ENCODE results near the gene DUOX1. TPM values are rescaled to one million over a fixed set of nuclear protein-coding genes. Genes with fewer than 3 reads are reported as not detected.

Gene DUOX1
- total and polyA plus RNA-seq, 7 experiments from 2014 or later: 0.05 to 2.0 (median 0.76) TPM; not detected in 3

DNA sequence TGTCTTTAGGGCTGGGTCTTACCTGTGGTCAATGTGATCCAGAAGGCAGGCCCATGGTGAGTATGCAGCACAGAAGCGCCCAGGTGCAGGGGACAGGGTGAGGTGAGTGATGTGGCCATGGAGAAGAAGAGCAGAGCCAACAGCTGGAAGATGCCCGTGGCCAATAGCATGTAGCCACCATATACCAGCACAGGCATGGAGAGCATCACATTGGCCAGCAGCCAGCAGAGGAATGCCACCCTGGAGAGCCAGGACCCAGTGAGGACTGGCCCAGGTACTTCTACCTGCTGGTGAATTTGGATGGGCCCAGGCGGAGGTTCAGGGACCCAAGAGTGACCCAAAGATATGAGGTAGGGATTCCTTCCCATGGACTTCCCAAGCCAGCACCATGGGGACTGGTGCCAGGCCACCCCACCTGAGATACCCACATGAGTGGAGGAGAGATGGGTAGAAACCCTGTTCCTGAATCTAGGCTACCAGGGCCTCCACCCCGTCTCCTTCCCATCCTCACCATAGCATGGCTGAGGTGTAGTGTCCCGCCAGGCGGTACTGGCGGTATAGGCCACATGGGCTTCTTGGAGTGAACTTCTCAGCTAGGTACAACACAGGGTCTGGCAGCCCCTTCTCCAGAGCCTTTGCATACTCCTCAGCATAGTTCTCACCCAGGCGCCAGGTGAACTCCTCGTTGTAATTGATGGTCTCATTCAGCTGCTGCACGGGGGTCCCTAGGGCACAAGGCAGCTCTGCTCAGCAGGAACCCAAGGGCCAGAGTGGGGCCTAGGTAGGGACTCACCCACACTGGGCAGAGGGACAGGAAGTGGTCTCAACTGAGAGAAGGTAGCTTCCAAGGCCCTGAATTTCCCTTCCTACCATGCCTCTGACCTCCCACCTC is 9.5 kb upstream of the DUOX1 start:
- Mint-ChIP-seq H3K4me1 (peaks cover 15 to 26% (median 18%) of the 10 kb centered on the region in 7 donors), H3K36me3 (peaks cover 0 to 2% (median 0%) of the 10 kb centered on the region in 5 donors), H3K9me3 (no peaks in the 10 kb centered on the region), H3K27me3 (peaks cover 53 to 74% (median 54%) of the 10 kb centered on the region in 5 donors), H3K4me3 (no peak overlapping the region), H3K27ac (peak overlapping the region in 2 of 9 donors; percentile 34 to 52)
- ATAC-seq (no peak), DNase-seq (no peak)
- Histone ChIP-seq H3K27me3 (ENCODE audit: control insufficient read depth in 2 of 2, insufficient read depth in 2 of 2, low read length in 2 of 2) (peaks cover 0 to 14% of the 10 kb centered on the region in 2 donors), H3K36me3 (ENCODE audit: control insufficient read depth in 2 of 3, insufficient read depth in 3 of 3, low read length in 3 of 3) (no peaks in the 10 kb centered on the region), H3K4me1 (ENCODE audit: control insufficient read depth in 2 of 2, insufficient read depth in 2 of 2, low read length in 2 of 2) (peaks cover 0 to 18% of the 10 kb centered on the region in 2 donors), H3K4me3 (ENCODE audit: low read length) (no peak overlapping the region), H3K9me3 (ENCODE audit: control insufficient read depth in 2 of 3, low read length in 3 of 3) (no peaks in the 10 kb centered on the region), H3K27ac (ENCODE audit: low read depth, low read length) (no peak overlapping the region)
- ChIA-PET CTCF (no interaction called here), POLR2A (no interaction called here)
- intact Hi-C loops (cut with micrococcal nuclease): loop anchor here (10.0 kb wide), 2 partner anchors 84 to 494 kb away; no protein-coding TSS in a partner anchor

DNA sequence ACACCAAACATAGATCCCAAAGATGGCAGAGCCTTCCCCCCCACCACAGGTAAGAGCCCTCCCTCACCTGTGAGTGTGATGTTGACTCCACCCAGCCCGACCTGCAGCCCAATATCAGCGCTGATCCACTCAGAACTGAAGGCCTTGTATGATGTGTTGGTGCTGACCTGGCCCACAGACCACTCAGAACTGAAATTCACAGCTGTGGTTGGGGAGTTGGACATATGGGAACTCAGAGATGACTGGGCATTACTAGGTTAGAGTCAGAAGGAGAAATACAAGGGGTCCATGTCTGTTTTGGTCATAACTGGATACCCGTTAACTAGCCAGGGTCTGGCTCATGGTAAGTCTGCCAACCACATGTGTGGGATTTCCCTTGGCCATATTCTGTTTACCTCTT is 8.8 kb upstream of the DUOX1 start:
- H3K27ac Mint-ChIP-seq: peak overlapping the region in 2 of 9 donors; percentile 34 to 52
- POLR2A ChIA-PET: no interaction called here
- no peak overlapping the region for H3K27ac ChIP-seq (ENCODE audit: low read depth, low read length)

DNA sequence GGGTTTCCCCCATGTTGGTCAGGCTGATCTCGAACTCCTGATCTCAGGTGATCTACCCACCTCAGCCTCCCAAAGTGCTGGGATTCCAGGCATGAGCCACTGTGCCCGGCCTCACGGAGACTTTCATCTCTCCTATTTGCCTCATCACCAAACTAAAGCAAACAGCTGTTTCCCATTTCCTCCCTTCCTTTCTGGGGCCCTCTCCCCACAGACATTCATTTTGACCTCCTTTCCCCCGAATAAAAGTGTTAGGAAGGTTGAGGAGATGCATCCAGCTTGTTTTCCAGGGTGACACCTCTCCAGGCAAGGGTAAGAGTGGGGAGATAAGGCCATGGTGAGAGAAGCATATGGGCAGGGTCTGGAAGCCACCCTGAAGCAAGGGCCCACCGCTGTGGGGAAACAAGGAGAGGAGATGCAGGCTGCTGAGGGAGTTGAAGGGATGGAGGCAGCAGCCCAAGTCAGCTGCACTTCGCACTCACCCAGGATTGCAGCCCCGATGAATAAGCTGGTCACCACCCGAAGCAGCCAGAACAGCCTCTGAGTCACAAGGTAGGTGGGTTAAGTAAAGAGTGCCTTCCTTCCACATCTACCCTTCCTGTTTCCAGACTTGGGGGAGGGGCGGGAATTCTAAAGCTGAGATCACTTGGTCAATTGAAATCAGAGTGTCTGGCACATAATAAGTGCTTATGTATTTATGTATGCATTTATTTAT is 7.9 kb upstream of the DUOX1 start:
- ChIA-PET POLR2A (no interaction called here), CTCF (interaction anchor here (0.6 to 1.3 kb wide), 3 partner anchors 9 to 612 kb away, joined by 3 to 5 read pairs (median 4); no protein-coding TSS in a partner anchor)
- DNase-seq (no peak), ATAC-seq (no peak)
- peaks cover 0 to 2% (median 0%) of the 10 kb centered on the region in 11 donors for H3K9me3 Mint-ChIP-seq
- Histone ChIP-seq H3K27me3 (ENCODE audit: control insufficient read depth in 2 of 2, insufficient read depth in 2 of 2, low read length in 2 of 2) (peaks cover 0 to 15% of the 10 kb centered on the region in 2 donors), H3K4me3 (ENCODE audit: low read length) (no peak overlapping the region), H3K4me1 (ENCODE audit: control insufficient read depth in 2 of 2, insufficient read depth in 2 of 2, low read length in 2 of 2) (peaks cover 0 to 11% of the 10 kb centered on the region in 2 donors), H3K27ac (ENCODE audit: low read depth, low read length) (no peak overlapping the region), H3K9me3 (ENCODE audit: control insufficient read depth in 2 of 3, low read length in 3 of 3) (no peaks in the 10 kb centered on the region), H3K36me3 (ENCODE audit: control insufficient read depth in 2 of 3, insufficient read depth in 3 of 3, low read length in 3 of 3) (no peaks in the 10 kb centered on the region)
- intact Hi-C loops (cut with micrococcal nuclease): loop anchor here (10.0 kb wide), 2 partner anchors 83 to 493 kb away; no protein-coding TSS in a partner anchor
- H3K4me1 Mint-ChIP-seq: peaks cover 10 to 16% (median 13%) of the 10 kb centered on the region in 7 donors
- peaks cover 0 to 2% (median 0%) of the 10 kb centered on the region in 5 donors for H3K36me3 Mint-ChIP-seq
- no peak overlapping the region for H3K27ac Mint-ChIP-seq
- no peak overlapping the region for H3K4me3 Mint-ChIP-seq
- peaks cover 51 to 73% (median 54%) of the 10 kb centered on the region in 5 donors for H3K27me3 Mint-ChIP-seq

More for the DNA sequence above, 8.8 kb upstream of the DUOX1 start:
- ATAC-seq: no peak
- intact Hi-C loops (cut with micrococcal nuclease): loop anchor here (10.0 kb wide), 2 partner anchors 84 to 494 kb away; no protein-coding TSS in a partner anchor
- no peak overlapping the region for H3K4me3 ChIP-seq (ENCODE audit: low read length)
- no peak for DNase-seq
- Mint-ChIP-seq H3K4me1 (peaks cover 13 to 21% (median 18%) of the 10 kb centered on the region in 7 donors), H3K9me3 (no peaks in the 10 kb centered on the region), H3K4me3 (no peak overlapping the region), H3K27me3 (peaks cover 53 to 74% (median 54%) of the 10 kb centered on the region in 5 donors), H3K36me3 (peaks cover 0 to 2% (median 0%) of the 10 kb centered on the region in 5 donors)
- H3K36me3 ChIP-seq (ENCODE audit: control insufficient read depth in 2 of 3, insufficient read depth in 3 of 3, low read length in 3 of 3): no peaks in the 10 kb centered on the region
- no peaks in the 10 kb centered on the region for H3K9me3 ChIP-seq (ENCODE audit: control insufficient read depth in 2 of 3, low read length in 3 of 3)
- CTCF ChIA-PET: interaction anchor here (0.6 to 1.3 kb wide), 3 partner anchors 10 to 611 kb away, joined by 3 to 5 read pairs (median 4); no protein-coding TSS in a partner anchor
- H3K4me1 ChIP-seq (ENCODE audit: control insufficient read depth in 2 of 2, insufficient read depth in 2 of 2, low read length in 2 of 2): peaks cover 0 to 18% of the 10 kb centered on the region in 2 donors
- H3K27me3 ChIP-seq (ENCODE audit: control insufficient read depth in 2 of 2, insufficient read depth in 2 of 2, low read length in 2 of 2): peaks cover 0 to 11% of the 10 kb centered on the region in 2 donors

DNA sequence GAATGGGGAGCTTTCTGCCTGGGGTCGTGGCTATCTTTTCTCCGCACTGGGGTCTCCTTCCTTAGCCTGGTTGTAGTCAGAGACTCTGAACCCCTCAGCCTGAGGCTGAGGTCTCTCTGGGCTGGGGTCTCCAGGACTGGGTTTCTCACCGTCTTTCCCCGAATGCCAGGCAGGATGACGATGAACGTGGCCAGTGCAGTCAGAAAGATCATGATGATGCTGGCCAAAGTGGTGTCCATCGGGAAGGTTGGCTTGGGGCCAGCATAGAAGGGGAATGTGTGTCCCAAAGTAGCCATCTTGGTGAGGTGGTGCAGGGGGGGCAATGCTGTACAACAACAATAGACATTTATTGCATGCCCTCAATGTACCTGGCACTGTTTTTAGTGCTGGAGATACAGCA is 7.1 kb upstream of the DUOX1 start:
- no peaks in the 10 kb centered on the region for H3K36me3 ChIP-seq (ENCODE audit: control insufficient read depth in 2 of 3, insufficient read depth in 3 of 3, low read length in 3 of 3)
- H3K4me1 ChIP-seq (ENCODE audit: control insufficient read depth in 2 of 2, insufficient read depth in 2 of 2, low read length in 2 of 2): peaks cover 0 to 2% of the 10 kb centered on the region in 2 donors
- intact Hi-C loops (cut with micrococcal nuclease): loop anchor here (10.0 kb wide), 2 partner anchors 82 to 492 kb away; no protein-coding TSS in a partner anchor
- ChIA-PET POLR2A (no interaction called here), CTCF (no interaction called here)
- no peak overlapping the region for H3K4me3 Mint-ChIP-seq
- no peak overlapping the region for H3K27ac ChIP-seq (ENCODE audit: low read depth, low read length)
- H3K4me1 Mint-ChIP-seq: peaks cover 4 to 8% (median 6%) of the 10 kb centered on the region in 7 donors
- no peaks in the 10 kb centered on the region for H3K36me3 Mint-ChIP-seq
- peaks cover 48 to 66% (median 50%) of the 10 kb centered on the region in 5 donors for H3K27me3 Mint-ChIP-seq
- DNase-seq (no peak), ATAC-seq (no peak)
- H3K9me3 Mint-ChIP-seq: peaks cover 0 to 2% (median 0%) of the 10 kb centered on the region in 11 donors
- no peak overlapping the region for H3K4me3 ChIP-seq (ENCODE audit: low read length)
- peaks cover 0 to 9% of the 10 kb centered on the region in 2 donors for H3K27me3 ChIP-seq (ENCODE audit: control insufficient read depth in 2 of 2, insufficient read depth in 2 of 2, low read length in 2 of 2)
- no peaks in the 10 kb centered on the region for H3K9me3 ChIP-seq (ENCODE audit: control insufficient read depth in 2 of 3, low read length in 3 of 3)
- no peak overlapping the region for H3K27ac Mint-ChIP-seq

DNA sequence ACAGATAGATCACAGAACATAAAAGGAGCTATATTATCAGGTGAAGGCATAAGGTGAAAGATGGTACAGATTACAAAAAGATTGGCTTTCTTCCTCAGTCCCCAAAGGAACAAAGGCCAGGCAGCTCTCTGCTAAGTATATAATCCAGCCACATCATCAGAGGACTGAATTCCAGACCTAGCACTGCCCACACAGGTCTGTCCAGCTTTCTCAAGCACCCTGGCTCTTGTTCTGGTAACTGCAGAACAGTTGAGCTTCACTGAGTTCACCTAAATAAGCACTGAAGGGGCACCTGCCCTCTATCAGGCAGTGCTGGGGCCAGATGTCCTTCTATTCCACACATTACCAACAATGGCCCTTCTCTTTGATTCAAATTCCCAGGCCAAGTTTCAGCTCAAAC is 6.4 kb upstream of the DUOX1 start:
- DNase-seq: no peak
- Histone ChIP-seq H3K4me1 (ENCODE audit: control insufficient read depth in 2 of 2, insufficient read depth in 2 of 2, low read length in 2 of 2) (no peaks in the 10 kb centered on the region), H3K36me3 (ENCODE audit: control insufficient read depth in 2 of 3, insufficient read depth in 3 of 3, low read length in 3 of 3) (no peaks in the 10 kb centered on the region), H3K4me3 (ENCODE audit: low read length) (no peak overlapping the region), H3K9me3 (ENCODE audit: control insufficient read depth in 2 of 3, low read length in 3 of 3) (no peaks in the 10 kb centered on the region), H3K27me3 (ENCODE audit: control insufficient read depth in 2 of 2, insufficient read depth in 2 of 2, low read length in 2 of 2) (peaks cover 0 to 8% of the 10 kb centered on the region in 2 donors), H3K27ac (ENCODE audit: low read depth, low read length) (no peak overlapping the region)
- Mint-ChIP-seq H3K9me3 (peaks cover 0 to 2% (median 0%) of the 10 kb centered on the region in 11 donors), H3K4me3 (no peak overlapping the region), H3K27me3 (peaks cover 49 to 66% (median 50%) of the 10 kb centered on the region in 5 donors), H3K4me1 (peaks cover 0 to 2% (median 2%) of the 10 kb centered on the region in 7 donors), H3K27ac (no peak overlapping the region), H3K36me3 (no peaks in the 10 kb centered on the region)
- ATAC-seq: no peak
- intact Hi-C loops (cut with micrococcal nuclease): loop anchor here (10.0 kb wide), 2 partner anchors 81 to 491 kb away; no protein-coding TSS in a partner anchor
- CTCF ChIA-PET: no interaction called here
- POLR2A ChIA-PET: no interaction called here

DNA sequence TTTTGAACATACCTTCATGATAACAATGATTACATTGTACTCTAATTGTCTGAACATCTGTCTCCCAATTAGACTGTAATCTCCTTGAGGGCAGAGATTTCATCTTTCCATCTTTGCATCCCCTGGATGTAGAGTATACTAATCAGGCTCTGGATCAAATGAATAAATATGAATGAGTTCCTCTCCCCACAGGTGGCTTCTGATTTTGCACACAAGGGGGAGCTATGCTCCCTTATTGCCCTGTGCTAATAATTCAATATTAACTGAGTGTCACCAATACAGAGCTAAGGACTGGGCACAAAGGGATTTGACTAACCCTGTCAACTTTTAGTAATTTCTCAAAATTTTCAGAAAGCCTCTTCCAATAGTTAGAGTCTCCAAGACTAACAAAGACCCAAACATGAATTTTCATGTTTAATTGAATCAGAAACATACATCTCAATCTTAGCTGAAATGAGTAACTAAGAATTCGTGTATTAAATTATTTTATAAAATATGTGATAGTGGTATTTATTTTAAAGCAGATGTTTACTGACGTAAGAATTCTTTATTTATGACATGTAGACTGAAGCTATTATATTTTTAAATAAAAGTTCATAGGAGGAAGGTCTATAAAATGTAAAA is 3.1 kb upstream of the DUOX1 start:
- no peak overlapping the region for H3K27ac Mint-ChIP-seq
- peak; percentile 72 for ATAC-seq
- DNase-seq: peak in 7 of 9 donors; percentile 17 to 51 (median 43)
- POLR2A ChIA-PET: interaction anchor here (1.0 kb wide), 1 partner anchor 74 kb away, joined by 3 read pairs; no protein-coding TSS in a partner anchor
- H3K27me3 ChIP-seq (ENCODE audit: control insufficient read depth in 2 of 2, insufficient read depth in 2 of 2, low read length in 2 of 2): peaks cover 0 to 8% of the 10 kb centered on the region in 2 donors
- H3K4me3 Mint-ChIP-seq: no peak overlapping the region
- H3K9me3 Mint-ChIP-seq: peaks cover 0 to 2% (median 0%) of the 10 kb centered on the region in 11 donors
- H3K9me3 ChIP-seq (ENCODE audit: control insufficient read depth in 2 of 3, low read length in 3 of 3): no peaks in the 10 kb centered on the region
- intact Hi-C loops (cut with micrococcal nuclease): loop anchor here (1.0 to 10.0 kb wide), 8 partner anchors 9 to 488 kb away; no protein-coding TSS in a partner anchor
- no peak overlapping the region for H3K27ac ChIP-seq (ENCODE audit: low read depth, low read length)
- H3K27me3 Mint-ChIP-seq: peaks cover 59 to 70% (median 61%) of the 10 kb centered on the region in 5 donors
- no peak overlapping the region for H3K4me3 ChIP-seq (ENCODE audit: low read length)
- H3K4me1 ChIP-seq (ENCODE audit: control insufficient read depth in 2 of 2, insufficient read depth in 2 of 2, low read length in 2 of 2): no peaks in the 10 kb centered on the region
- no peaks in the 10 kb centered on the region for H3K36me3 ChIP-seq (ENCODE audit: control insufficient read depth in 2 of 3, insufficient read depth in 3 of 3, low read length in 3 of 3)
- peaks cover 0 to 13% (median 6%) of the 10 kb centered on the region in 7 donors for H3K4me1 Mint-ChIP-seq
- H3K36me3 Mint-ChIP-seq: no peaks in the 10 kb centered on the region
- CTCF ChIA-PET: interaction anchor here (0.7 to 1.5 kb wide), 4 partner anchors 8 to 290 kb away, joined by 3 to 12 read pairs (median 4); no protein-coding TSS in a partner anchor
